ENCODE measurements around the gene MIX23. TPM values are rescaled to one million over a fixed set of nuclear protein-coding genes. Genes with fewer than 3 reads are reported as not detected.

The MIX23 gene
- total and polyA plus RNA-seq, 4 donors, result 14.0 to 19.6 (median 16.8) TPM

GRCh38 chr3:122318620-122319019 lies 64.4 kb downstream of the MIX23 start:
- peaks cover 0 to 7% (median 0%) of the 10 kb centered on the region in 4 donors for H3K9me3 ChIP-seq (ENCODE audit: control insufficient read depth in 4 of 4, low read length in 3 of 4)
- no peaks in the 10 kb centered on the region for H3K36me3 ChIP-seq (ENCODE audit: control insufficient read depth in 4 of 4, insufficient read depth in 3 of 4, low read depth in 1 of 4, low read length in 3 of 4)
- H3K4me1 ChIP-seq (ENCODE audit: control insufficient read depth in 4 of 4, insufficient read depth in 4 of 4, low read length in 3 of 4), result no peaks in the 10 kb centered on the region
- no peak overlapping the region for H3K27ac ChIP-seq (ENCODE audit: low read depth in 1 of 2, low read length in 2 of 2)
- 97% methylated on average over 2 of the region's 2 CpGs for WGBS
- H3K27me3 ChIP-seq (ENCODE audit: control insufficient read depth in 4 of 4, insufficient read depth in 4 of 4, low read length in 3 of 4), result no peaks in the 10 kb centered on the region
- no peak overlapping the region for H3K9ac ChIP-seq (ENCODE audit: low read depth in 1 of 2, low read length in 2 of 2)
- DNase-seq (ENCODE audit: low spot score), result no peak
- no peak for TF ChIP-seq CTCF (IDR thresholded peaks at IDR 0.05; ENCODE audit: low read depth, low read length, missing input control)
- TF ChIP-seq ZBTB33 (IDR thresholded peaks at IDR 0.05), result no peak
- TF ChIP-seq EGR1 (IDR thresholded peaks at IDR 0.05; ENCODE audit: low read depth in 2 of 2), result no peak
- H3K4me3 ChIP-seq (ENCODE audit: low read depth in 1 of 3, low read length in 3 of 3), result no peak overlapping the region

GRCh38 chr3:122316368-122316767 lies 66.7 kb downstream of the MIX23 start:
- Histone ChIP-seq H3K4me3 (ENCODE audit: low read depth in 1 of 3, low read length in 3 of 3) (no peak overlapping the region), H3K27ac (ENCODE audit: low read depth in 1 of 2, low read length in 2 of 2) (no peak overlapping the region), H3K36me3 (ENCODE audit: control insufficient read depth in 4 of 4, insufficient read depth in 3 of 4, low read depth in 1 of 4, low read length in 3 of 4) (no peaks in the 10 kb centered on the region), H3K27me3 (ENCODE audit: control insufficient read depth in 4 of 4, insufficient read depth in 4 of 4, low read length in 3 of 4) (no peaks in the 10 kb centered on the region), H3K9ac (ENCODE audit: low read depth in 1 of 2, low read length in 2 of 2) (no peak overlapping the region), H3K4me1 (ENCODE audit: control insufficient read depth in 4 of 4, insufficient read depth in 4 of 4, low read length in 3 of 4) (no peaks in the 10 kb centered on the region), H3K9me3 (ENCODE audit: control insufficient read depth in 4 of 4, low read length in 3 of 4) (peaks cover 0 to 7% (median 0%) of the 10 kb centered on the region in 4 donors)
- WGBS, result 87% methylated on average over 5 of the region's 5 CpGs
- DNase-seq (ENCODE audit: low spot score), result no peak
- no peak for TF ChIP-seq RXRA (IDR thresholded peaks at IDR 0.05)

- Histone ChIP-seq H3K4me1 (ENCODE audit: control insufficient read depth in 4 of 4, insufficient read depth in 4 of 4, low read length in 3 of 4) (no peaks in the 10 kb centered on the region), H3K4me3 (ENCODE audit: low read depth in 1 of 3, low read length in 3 of 3) (no peak overlapping the region), H3K27ac (ENCODE audit: low read depth in 1 of 2, low read length in 2 of 2) (no peak overlapping the region), H3K27me3 (ENCODE audit: control insufficient read depth in 4 of 4, insufficient read depth in 4 of 4, low read length in 3 of 4) (no peaks in the 10 kb centered on the region), H3K36me3 (ENCODE audit: control insufficient read depth in 4 of 4, insufficient read depth in 3 of 4, low read depth in 1 of 4, low read length in 3 of 4) (no peaks in the 10 kb centered on the region), H3K9ac (ENCODE audit: low read depth in 1 of 2, low read length in 2 of 2) (no peak overlapping the region), H3K9me3 (ENCODE audit: control insufficient read depth in 4 of 4, low read length in 3 of 4) (peaks cover 0 to 7% (median 0%) of the 10 kb centered on the region in 4 donors)
- WGBS, result 56% methylated on average over 4 of the region's 4 CpGs
- TF ChIP-seq SP1 (IDR thresholded peaks at IDR 0.05) (no peak), TAF1 (conservative IDR thresholded peaks at IDR 0.05) (no peak), MAX (IDR thresholded peaks at IDR 0.05) (no peak), FOXA2 (IDR thresholded peaks at IDR 0.05) (no peak), REST (IDR thresholded peaks at IDR 0.05) (no peak), NR2F2 (IDR thresholded peaks at IDR 0.05) (no peak), EGR1 (IDR thresholded peaks at IDR 0.05; ENCODE audit: low read depth in 2 of 2) (no peak), HNF4A (conservative IDR thresholded peaks at IDR 0.05) (no peak), RAD21 (IDR thresholded peaks at IDR 0.05) (no peak), ZBTB33 (IDR thresholded peaks at IDR 0.05) (no peak), CTCF (IDR thresholded peaks at IDR 0.05; ENCODE audit: low read depth, low read length, missing input control) (no peak), HNF4G (IDR thresholded peaks at IDR 0.05) (no peak)
- DNase-seq (ENCODE audit: low spot score), result no peak
These were observed 67.4 kb downstream of the MIX23 start for GRCh38 chr3:122315619-122316018.
